Natural killer cell (primary cell): ENCODE data around the gene SGCD. TPM values are rescaled to one million over a fixed set of nuclear protein-coding genes. Genes with fewer than 3 reads are reported as not detected.

Experiments used
- ATAC-seq, 3 donors: fragments of 150-1000 bp in 2 of 3; fragments of 200-7000 bp in 1 of 3; cut with Tn5 transposase; 1 replicate in 1 of 3; 2 replicates in 2 of 3; pipeline ENCODE4 v1.10.0; 2021; ENCODE audit warnings: mild to moderate bottlenecking in 2 of 3, moderate library complexity in 2 of 3
- DNase-seq, 2 donors: peaks; one replicate each; pipeline versions ENCODE4 v3.0.0 to v3.0.0-alpha.2; 2013 to 2021; ENCODE audit warnings: mixed read lengths in 1 of 2
- H3K27ac ChIP-seq: one replicate; pipeline ENCODE4 v1.5.1; 2013; ENCODE audit warnings: mild to moderate bottlenecking, low read length
- H3K27me3 ChIP-seq: one replicate; pipeline ENCODE4 v1.6.1; 2013; ENCODE audit warnings: low read length; ENCODE audit not compliant: control insufficient read depth, insufficient read depth
- H3K36me3 ChIP-seq: one replicate; pipeline ENCODE4 v1.6.1; 2013; ENCODE audit warnings: low read length; ENCODE audit not compliant: control insufficient read depth, insufficient read depth
- H3K4me1 ChIP-seq: one replicate; pipeline ENCODE4 v1.6.1; 2013; ENCODE audit warnings: low read length; ENCODE audit not compliant: control insufficient read depth, insufficient read depth
- H3K4me3 ChIP-seq: one replicate; pipeline ENCODE4 v1.5.1; 2013; ENCODE audit warnings: low read length
- H3K9me3 ChIP-seq: one replicate; pipeline ENCODE4 v1.6.1; 2013; ENCODE audit warnings: low read length; ENCODE audit not compliant: control insufficient read depth, insufficient read depth
- H3K27ac Mint-ChIP-seq, 2 donors: one replicate each; pipeline ENCODE4 v1.8.0; 2022; ENCODE audit warnings: mild to moderate bottlenecking in 2 of 2, mixed read lengths in 2 of 2, moderate library complexity in 1 of 2
- H3K27me3 Mint-ChIP-seq, 2 donors: one replicate each; pipeline ENCODE4 v1.8.0; 2022; ENCODE audit warnings: low read depth in 2 of 2, mixed read lengths in 2 of 2
- H3K36me3 Mint-ChIP-seq: one replicate; pipeline ENCODE4 v1.8.0; 2022; ENCODE audit warnings: mixed read lengths
- H3K4me1 Mint-ChIP-seq, 2 donors: one replicate each; pipeline ENCODE4 v1.8.0; 2022; ENCODE audit warnings: mixed read lengths in 2 of 2
- H3K4me3 Mint-ChIP-seq: one replicate; pipeline ENCODE4 v1.8.0; 2022; ENCODE audit warnings: mild to moderate bottlenecking, moderate library complexity, mixed read lengths
- H3K9me3 Mint-ChIP-seq, 2 donors: one replicate each; pipeline ENCODE4 v1.8.0; 2022; ENCODE audit warnings: mixed read lengths in 2 of 2
- WGBS: methylation state at CpG from one replicate; pipeline ENCODE4 v1.1.7; 2013; ENCODE audit warnings: missing lambda C conversion rate; ENCODE audit not compliant: insufficient coverage; 5-methylcytosine and 5-hydroxymethylcytosine counted together
- intact Hi-C: fragments of 100-400 bp; cut with micrococcal nuclease; formaldehyde crosslinking; loops from one replicate; pipeline ENCODE4 v1.14.2; 2022
- total RNA-seq, 4 donors: library from RNA; stranded (reverse); fragments of 120-200 nt in 1 of 4; gene quantifications; one replicate each; pipeline versions ENCODE4 v1.2.3 to v1.2.4, GENCODE V29; 2013 to 2022
- TF ChIP-seq, protein P1 (sequence below): fragments of 200-600 bp; IDR thresholded peaks from one replicate; pipeline ENCODE4 v1.8.0; 2022; ENCODE audit warnings: antibody characterized with exemption

The SGCD gene
- total RNA-seq, 3 donors from 2014 or later (not counting 1 experiment from before 2014, with no cell fraction given), result 0.32 to 2.0 (median 1.4) TPM

DNA sequence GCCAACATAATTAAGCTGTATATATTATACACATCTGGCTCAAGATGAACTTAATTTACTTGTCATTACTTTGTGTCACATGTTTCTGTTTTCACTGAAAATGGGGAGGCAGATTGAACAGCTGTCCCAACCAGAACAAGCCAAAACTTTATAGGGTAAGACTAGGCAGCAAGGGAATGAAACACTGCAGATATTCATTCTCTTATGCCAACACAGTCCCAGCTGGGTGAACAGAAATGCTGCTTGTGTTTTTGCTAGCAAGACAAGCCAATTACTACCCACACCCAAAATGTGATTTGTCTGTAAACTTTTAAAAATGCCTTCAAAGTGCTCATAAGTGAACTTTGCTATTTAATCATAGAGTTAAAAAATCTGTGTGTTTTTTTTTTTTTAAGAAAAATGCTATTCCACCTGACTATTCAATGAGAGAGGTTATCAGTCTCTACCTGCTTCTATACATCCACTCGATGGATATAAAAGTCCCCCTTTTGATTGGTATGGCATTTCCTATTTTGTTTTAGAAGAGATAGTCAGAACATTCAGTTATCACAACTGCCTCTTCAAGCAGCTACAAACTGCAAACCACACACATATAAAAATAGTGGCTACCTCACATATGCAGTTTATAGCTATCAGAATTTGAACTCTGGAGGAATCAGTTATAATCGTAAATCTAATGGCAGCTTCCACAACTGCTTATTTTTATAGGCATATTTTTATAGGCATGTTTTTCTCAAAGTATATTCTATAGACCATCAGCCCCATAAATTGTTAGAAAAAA lies 431.2 kb downstream of the SGCD start:
- Histone ChIP-seq H3K4me1 (no peaks in the 10 kb centered on the region), H3K4me3 (no peak overlapping the region), H3K27ac (no peak overlapping the region), H3K36me3 (no peaks in the 10 kb centered on the region), H3K9me3 (no peaks in the 10 kb centered on the region), H3K27me3 (no peaks in the 10 kb centered on the region)
- Mint-ChIP-seq H3K27me3 (peaks cover 2 to 11% of the 10 kb centered on the region in 2 donors), H3K4me1 (no peaks in the 10 kb centered on the region), H3K4me3 (no peak overlapping the region), H3K9me3 (no peaks in the 10 kb centered on the region), H3K27ac (no peak overlapping the region), H3K36me3 (no peaks in the 10 kb centered on the region)
- ATAC-seq (no peak), DNase-seq (no peak)
- WGBS, result no CpG with 5 or more reads among the region's 2 CpGs
- TF ChIP-seq, protein P1, sequence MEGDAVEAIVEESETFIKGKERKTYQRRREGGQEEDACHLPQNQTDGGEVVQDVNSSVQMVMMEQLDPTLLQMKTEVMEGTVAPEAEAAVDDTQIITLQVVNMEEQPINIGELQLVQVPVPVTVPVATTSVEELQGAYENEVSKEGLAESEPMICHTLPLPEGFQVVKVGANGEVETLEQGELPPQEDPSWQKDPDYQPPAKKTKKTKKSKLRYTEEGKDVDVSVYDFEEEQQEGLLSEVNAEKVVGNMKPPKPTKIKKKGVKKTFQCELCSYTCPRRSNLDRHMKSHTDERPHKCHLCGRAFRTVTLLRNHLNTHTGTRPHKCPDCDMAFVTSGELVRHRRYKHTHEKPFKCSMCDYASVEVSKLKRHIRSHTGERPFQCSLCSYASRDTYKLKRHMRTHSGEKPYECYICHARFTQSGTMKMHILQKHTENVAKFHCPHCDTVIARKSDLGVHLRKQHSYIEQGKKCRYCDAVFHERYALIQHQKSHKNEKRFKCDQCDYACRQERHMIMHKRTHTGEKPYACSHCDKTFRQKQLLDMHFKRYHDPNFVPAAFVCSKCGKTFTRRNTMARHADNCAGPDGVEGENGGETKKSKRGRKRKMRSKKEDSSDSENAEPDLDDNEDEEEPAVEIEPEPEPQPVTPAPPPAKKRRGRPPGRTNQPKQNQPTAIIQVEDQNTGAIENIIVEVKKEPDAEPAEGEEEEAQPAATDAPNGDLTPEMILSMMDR, result no peak
- intact Hi-C loops, result no loop called here

DNA sequence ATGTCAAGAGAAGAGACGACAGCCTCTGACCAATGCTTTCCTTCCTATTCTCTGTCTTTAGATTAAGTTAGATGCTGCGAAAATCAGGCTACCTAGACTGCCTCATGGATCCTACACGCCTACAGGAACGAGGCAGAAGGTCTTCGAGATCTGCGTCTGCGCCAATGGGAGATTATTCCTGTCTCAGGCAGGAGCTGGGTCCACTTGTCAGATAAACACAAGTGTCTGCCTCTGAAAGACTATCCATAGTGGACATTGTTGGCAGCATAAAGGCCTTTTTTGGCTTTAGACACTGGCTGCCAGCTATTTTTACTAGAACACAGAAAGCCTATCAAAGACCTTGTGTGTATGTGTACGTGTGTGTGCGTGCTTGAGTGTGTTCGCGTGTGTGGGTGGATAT lies 432.2 kb downstream of the SGCD start:
- Histone ChIP-seq H3K4me1 (no peaks in the 10 kb centered on the region), H3K36me3 (no peaks in the 10 kb centered on the region), H3K9me3 (no peaks in the 10 kb centered on the region), H3K27me3 (no peaks in the 10 kb centered on the region), H3K4me3 (no peak overlapping the region), H3K27ac (no peak overlapping the region)
- Mint-ChIP-seq H3K27ac (no peak overlapping the region), H3K36me3 (no peaks in the 10 kb centered on the region), H3K4me1 (no peaks in the 10 kb centered on the region), H3K27me3 (peaks cover 2 to 16% of the 10 kb centered on the region in 2 donors), H3K9me3 (no peaks in the 10 kb centered on the region), H3K4me3 (no peak overlapping the region)
- no peak for ATAC-seq
- intact Hi-C loops, result no loop called here
- DNase-seq, result no peak
- 88% methylated on average over 7 of the region's 11 CpGs for WGBS
- TF ChIP-seq, protein P1, result no peak

DNA sequence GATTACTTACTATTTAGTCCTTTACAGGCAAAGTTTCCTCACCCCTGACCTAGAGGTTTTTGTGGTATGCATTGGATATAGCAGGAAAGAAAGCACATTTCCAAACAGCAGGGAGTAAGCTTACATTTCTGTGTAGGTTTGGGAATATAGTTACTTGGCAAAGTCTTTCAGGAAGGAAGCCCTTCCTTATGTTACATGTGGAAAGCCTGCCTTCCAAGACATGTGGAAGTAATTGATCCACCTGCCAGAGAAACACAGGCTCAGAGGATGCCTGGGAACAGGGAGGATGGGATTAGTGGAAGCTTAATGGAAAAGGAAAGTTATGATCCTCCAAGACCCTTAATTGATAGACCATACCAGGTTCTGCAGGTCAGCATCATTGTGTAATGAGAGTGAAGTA lies 435.8 kb downstream of the SGCD start:
- Mint-ChIP-seq H3K9me3 (no peaks in the 10 kb centered on the region), H3K27ac (no peak overlapping the region), H3K36me3 (no peaks in the 10 kb centered on the region), H3K4me3 (no peak overlapping the region), H3K27me3 (peaks cover 12 to 44% of the 10 kb centered on the region in 2 donors), H3K4me1 (no peaks in the 10 kb centered on the region)
- ATAC-seq (no peak), DNase-seq (no peak)
- H3K27me3 ChIP-seq, result no peaks in the 10 kb centered on the region
- H3K36me3 ChIP-seq, result no peaks in the 10 kb centered on the region
- TF ChIP-seq, protein P1, result no peak
- H3K9me3 ChIP-seq, result no peaks in the 10 kb centered on the region
- no peak overlapping the region for H3K4me3 ChIP-seq
- intact Hi-C loops, result no loop called here
- no peak overlapping the region for H3K27ac ChIP-seq
- H3K4me1 ChIP-seq, result no peaks in the 10 kb centered on the region
